DND-41 (cell line): ENCODE results near the gene TMEM150C.

Source experiments
- ATAC-seq: fragments of 200-7000 bp; cut with Tn5 transposase; 3 replicates; pipeline ENCODE4 v1.9.1; 2021; ENCODE audit warnings: low read depth; ENCODE audit not compliant: insufficient read depth
- DNase-seq: peaks from one replicate; pipeline ENCODE4 v3.0.0-alpha.2; 2020
- H2AFZ ChIP-seq: 2 replicates; pipeline ENCODE4 v1.6.0; 2012; ENCODE audit warnings: low read depth, low read length
- H3K27ac ChIP-seq: 2 replicates; pipeline ENCODE4 v1.5.1; 2012; ENCODE audit warnings: low read length, inconsistent platforms
- H3K27me3 ChIP-seq: fragments of 200-600 bp; sonication (generic); 2 replicates; pipeline ENCODE4 v1.6.0; 2012; ENCODE audit warnings: low read length, mild to moderate bottlenecking, inconsistent platforms; ENCODE audit not compliant: insufficient read depth, poor library complexity
- H3K36me3 ChIP-seq: 2 replicates; pipeline ENCODE4 v1.5.1; 2012; ENCODE audit warnings: low read length, inconsistent platforms; ENCODE audit not compliant: insufficient read depth
- H3K4me1 ChIP-seq: 2 replicates; pipeline ENCODE4 v1.5.1; 2012; ENCODE audit warnings: mild to moderate bottlenecking, low read length; ENCODE audit not compliant: insufficient read depth
- H3K4me2 ChIP-seq: 2 replicates; pipeline ENCODE4 v1.6.0; 2012; ENCODE audit warnings: mild to moderate bottlenecking, moderate library complexity, low read length, inconsistent platforms; ENCODE audit not compliant: insufficient read depth
- H3K4me3 ChIP-seq, 2 experiments: fragments of 200-600 bp in 1 of 2; shearing (Covaris generic) in 1 of 2; 2 replicates each; pipeline ENCODE4 v1.5.1; 2012 to 2016; ENCODE audit warnings: inconsistent platforms in 2 of 2, low read length in 2 of 2, mild to moderate bottlenecking in 2 of 2, low read depth in 1 of 2, moderate library complexity in 1 of 2
- H3K79me2 ChIP-seq: 2 replicates; pipeline ENCODE4 v1.6.0; 2012; ENCODE audit warnings: low read length, inconsistent platforms; ENCODE audit not compliant: insufficient read depth
- H3K9ac ChIP-seq: 2 replicates; pipeline ENCODE4 v1.6.0; 2012; ENCODE audit warnings: low read depth, mild to moderate bottlenecking, inconsistent platforms, low read length, moderate library complexity
- H3K9me3 ChIP-seq: 2 replicates; pipeline ENCODE4 v1.5.1; 2012; ENCODE audit warnings: low read length, moderate library complexity, mild to moderate bottlenecking, inconsistent platforms; ENCODE audit not compliant: insufficient read depth, severe bottlenecking
- H4K20me1 ChIP-seq: 2 replicates; pipeline ENCODE4 v1.6.0; 2012; ENCODE audit warnings: low read length; ENCODE audit not compliant: insufficient read depth
- EZH2 ChIP-seq: IDR thresholded peaks from 3 replicates; pipeline ENCODE4 v1.6.1; 2012; ENCODE audit warnings: borderline replicate concordance, low read depth, mild to moderate bottlenecking, moderate library complexity, low read length, inconsistent platforms; ENCODE audit not compliant: severe bottlenecking
- TF ChIP-seq, protein P1 (sequence below): IDR thresholded peaks from 2 replicates; pipeline ENCODE4 v1.5.1; 2012; ENCODE audit warnings: borderline replicate concordance, low read length, moderate library complexity, mild to moderate bottlenecking; ENCODE audit not compliant: poor library complexity, severe bottlenecking; ENCODE audit errors: extremely low read depth

TMEM150C gene

DNA sequence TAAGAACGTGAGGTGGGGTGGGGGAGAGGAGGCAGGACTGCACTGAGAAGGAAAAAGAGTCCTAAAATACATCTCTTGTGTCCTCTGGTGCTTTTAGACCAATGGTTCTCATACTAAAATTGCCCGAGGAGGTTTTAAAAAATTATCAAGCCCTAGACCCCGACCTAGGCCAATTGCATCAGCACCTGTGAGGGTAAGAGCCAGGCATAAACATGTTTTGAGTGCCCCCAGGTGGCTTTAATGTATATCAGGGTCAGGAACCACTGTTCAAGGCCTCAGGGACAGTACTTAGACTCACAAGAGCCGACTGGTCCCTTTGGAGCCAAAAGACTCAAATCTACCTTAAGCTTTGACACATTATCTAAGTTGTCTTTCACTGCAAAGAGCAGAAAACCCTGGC lies 37.5 kb upstream of the TMEM150C start:
- no peak overlapping the region for H3K9ac ChIP-seq
- no peak for ATAC-seq

DNA sequence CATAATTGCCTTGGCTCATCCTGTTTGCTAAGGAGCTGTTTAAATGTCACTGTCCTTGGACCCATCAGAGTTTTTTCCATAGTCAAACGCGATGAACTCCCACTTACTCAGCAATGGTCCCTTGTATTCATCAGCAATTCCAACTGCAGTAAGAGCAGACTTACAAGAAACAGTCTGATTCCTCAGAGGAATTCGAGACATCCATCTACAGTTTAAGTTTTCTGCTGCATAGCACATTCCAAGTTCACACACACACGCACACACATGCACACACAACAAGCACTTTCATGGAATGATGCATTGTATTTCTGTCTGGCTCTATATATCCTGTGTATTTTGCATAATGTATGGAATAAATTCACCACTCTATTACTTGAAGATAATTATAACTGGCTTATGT lies 32.7 kb upstream of the TMEM150C start:
- Histone ChIP-seq H2AFZ (no peak overlapping the region), H3K9me3 (no peaks in the 10 kb centered on the region), H4K20me1 (no peaks in the 10 kb centered on the region), H3K27me3 (peaks cover 11% of the 10 kb centered on the region), H3K4me1 (no peaks in the 10 kb centered on the region), H3K9ac (no peak overlapping the region), H3K36me3 (no peaks in the 10 kb centered on the region), H3K4me2 (no peak overlapping the region), H3K79me2 (no peaks in the 10 kb centered on the region), H3K27ac (no peak overlapping the region), H3K4me3 (no peak overlapping the region)
- ATAC-seq = no peak
- no peak for DNase-seq
- TF ChIP-seq, protein P1, sequence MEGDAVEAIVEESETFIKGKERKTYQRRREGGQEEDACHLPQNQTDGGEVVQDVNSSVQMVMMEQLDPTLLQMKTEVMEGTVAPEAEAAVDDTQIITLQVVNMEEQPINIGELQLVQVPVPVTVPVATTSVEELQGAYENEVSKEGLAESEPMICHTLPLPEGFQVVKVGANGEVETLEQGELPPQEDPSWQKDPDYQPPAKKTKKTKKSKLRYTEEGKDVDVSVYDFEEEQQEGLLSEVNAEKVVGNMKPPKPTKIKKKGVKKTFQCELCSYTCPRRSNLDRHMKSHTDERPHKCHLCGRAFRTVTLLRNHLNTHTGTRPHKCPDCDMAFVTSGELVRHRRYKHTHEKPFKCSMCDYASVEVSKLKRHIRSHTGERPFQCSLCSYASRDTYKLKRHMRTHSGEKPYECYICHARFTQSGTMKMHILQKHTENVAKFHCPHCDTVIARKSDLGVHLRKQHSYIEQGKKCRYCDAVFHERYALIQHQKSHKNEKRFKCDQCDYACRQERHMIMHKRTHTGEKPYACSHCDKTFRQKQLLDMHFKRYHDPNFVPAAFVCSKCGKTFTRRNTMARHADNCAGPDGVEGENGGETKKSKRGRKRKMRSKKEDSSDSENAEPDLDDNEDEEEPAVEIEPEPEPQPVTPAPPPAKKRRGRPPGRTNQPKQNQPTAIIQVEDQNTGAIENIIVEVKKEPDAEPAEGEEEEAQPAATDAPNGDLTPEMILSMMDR = no peak
- no peak for TF ChIP-seq EZH2

More for the DNA sequence above, 37.5 kb upstream of the TMEM150C start:
- no peaks in the 10 kb centered on the region for H3K4me1 ChIP-seq
- H3K4me2 ChIP-seq = no peak overlapping the region
- H3K79me2 ChIP-seq = no peaks in the 10 kb centered on the region
- H3K27ac ChIP-seq = no peak overlapping the region
- no peak for TF ChIP-seq EZH2
- TF ChIP-seq, protein P1 = peak; percentile 20
- no peaks in the 10 kb centered on the region for H4K20me1 ChIP-seq
- H3K27me3 ChIP-seq = no peaks in the 10 kb centered on the region
- DNase-seq = no peak
- no peaks in the 10 kb centered on the region for H3K36me3 ChIP-seq
- no peaks in the 10 kb centered on the region for H3K9me3 ChIP-seq
- no peak overlapping the region for H2AFZ ChIP-seq
- no peak overlapping the region for H3K4me3 ChIP-seq

DNA sequence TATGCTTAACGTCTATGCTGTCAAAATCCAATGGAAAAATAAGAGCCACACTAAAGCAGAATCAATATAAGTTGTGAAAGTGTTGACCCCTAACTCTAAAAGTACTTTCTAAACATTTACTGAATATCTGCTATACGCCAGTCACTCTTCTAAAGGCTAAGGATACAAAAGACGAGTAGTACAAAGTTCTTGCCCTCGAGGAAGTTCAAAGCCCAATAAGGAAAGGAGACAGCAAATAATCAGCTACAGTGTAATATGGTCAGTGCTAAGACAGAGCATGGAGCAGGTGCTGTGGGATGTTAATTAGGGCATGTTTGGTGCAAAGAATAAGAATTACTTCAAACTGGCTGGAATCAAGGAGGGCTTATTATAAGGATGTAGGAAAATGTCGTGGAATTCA lies 31.6 kb upstream of the TMEM150C start:
- Histone ChIP-seq H4K20me1 (no peaks in the 10 kb centered on the region), H3K4me3 (no peak overlapping the region), H3K27me3 (peaks cover 11% of the 10 kb centered on the region), H3K9me3 (no peaks in the 10 kb centered on the region), H3K4me2 (no peak overlapping the region), H3K36me3 (no peaks in the 10 kb centered on the region), H2AFZ (no peak overlapping the region), H3K9ac (no peak overlapping the region), H3K4me1 (no peaks in the 10 kb centered on the region), H3K79me2 (no peaks in the 10 kb centered on the region), H3K27ac (no peak overlapping the region)
- no peak for TF ChIP-seq EZH2
- DNase-seq (no peak), ATAC-seq (no peak)

DNA sequence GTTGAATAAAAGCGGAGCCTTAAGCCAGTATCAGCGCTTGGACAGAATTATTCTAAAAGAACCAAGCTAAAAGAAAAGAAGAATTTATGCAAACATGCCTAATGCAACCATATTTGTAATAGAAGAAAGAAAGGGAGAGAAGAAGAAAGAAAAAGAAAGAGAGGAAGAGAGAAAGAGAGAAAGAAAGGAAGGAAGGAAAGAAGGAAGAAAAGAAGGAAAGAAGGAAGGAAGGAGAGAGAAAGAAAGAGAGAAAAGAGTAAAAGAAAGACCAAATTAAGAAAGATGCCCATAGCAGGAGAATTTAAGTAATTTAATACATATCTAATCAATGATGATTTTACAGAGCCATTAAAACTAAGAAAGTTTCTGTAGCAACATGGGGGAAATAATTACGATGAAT lies 30.9 kb upstream of the TMEM150C start:
- Histone ChIP-seq H3K9ac (no peak overlapping the region), H3K4me3 (no peak overlapping the region)

More for the DNA sequence above, 30.9 kb upstream of the TMEM150C start:
- H3K36me3 ChIP-seq = no peaks in the 10 kb centered on the region
- TF ChIP-seq, protein P1 = no peak
- TF ChIP-seq EZH2 = no peak
- H3K27me3 ChIP-seq = peaks cover 11% of the 10 kb centered on the region
- H3K9me3 ChIP-seq = no peaks in the 10 kb centered on the region
- ATAC-seq (no peak), DNase-seq (no peak)
- no peak overlapping the region for H2AFZ ChIP-seq
- no peaks in the 10 kb centered on the region for H4K20me1 ChIP-seq
- H3K79me2 ChIP-seq = no peaks in the 10 kb centered on the region
- H3K4me1 ChIP-seq = no peaks in the 10 kb centered on the region
- no peak overlapping the region for H3K4me2 ChIP-seq
- no peak overlapping the region for H3K27ac ChIP-seq
